Measurements from ENCODE around the gene NUP98.

- TF ChIP-seq YY1 (IDR thresholded peaks at IDR 0.05; ENCODE audit: low read depth, low read length) (no peak), CTCF (IDR thresholded peaks at IDR 0.05 in 2 of 3, conservative IDR thresholded peaks at IDR 0.05 in 1 of 3; ENCODE audit: control insufficient read depth in 2 of 3, extremely low read depth in 1 of 3, insufficient read depth in 1 of 3, low read depth in 3 of 3, low read length in 3 of 3) (no peak), CEBPB (IDR thresholded peaks at IDR 0.05; ENCODE audit: borderline replicate concordance in 1 of 2, low read depth in 2 of 2, low read length in 2 of 2) (no peak), POLR2A (IDR thresholded peaks at IDR 0.05; ENCODE audit: low read depth, low read length) (no peak), SIN3A (IDR thresholded peaks at IDR 0.05; ENCODE audit: low read depth, low read length) (no peak), EP300 (IDR thresholded peaks at IDR 0.05; ENCODE audit: borderline replicate concordance in 1 of 2, control insufficient read depth in 1 of 2, low read depth in 2 of 2, low read length in 2 of 2) (no peak), NR2C1 (IDR thresholded peaks at IDR 0.05) (no peak), JUND (IDR thresholded peaks at IDR 0.05; ENCODE audit: low read depth, low read length) (no peak), MXI1 (IDR thresholded peaks at IDR 0.05; ENCODE audit: low read depth, low read length) (no peak)
Measured at GRCh38 chr11:3823303-3823702, 25.9 kb upstream of the NUP98 start.

Data from GM12878 (cell line).